T-cell (primary cell): ENCODE results near the gene ATP5F1E. TPM values are rescaled to one million over a fixed set of nuclear protein-coding genes. Genes with fewer than 3 reads are reported as not detected.

ENCODE experiments used
- ATAC-seq, 4 experiments: fragments of 200-7000 bp in 3 of 4; fragments of 150-1000 bp in 1 of 4; cut with Tn5 transposase; replicated peaks in 1 of 4; 1 replicate in 3 of 4; 2 replicates in 1 of 4; pipeline ENCODE4 v1.10.0; 2021; ENCODE audit warnings: moderate library complexity in 3 of 4, mild to moderate bottlenecking in 2 of 4, moderate number of reproducible peaks in 1 of 4
- CTCF ChIA-PET, 2 donors: fragments of 300-600 bp; sonication (Branson Sonifier 250); formaldehyde crosslinking; loops; one replicate each; lab custom pipeline; 2022; ENCODE audit warnings: antibody characterized with exemption in 2 of 2; lab: Charles Lee
- POLR2A ChIA-PET, 2 donors: fragments of 300-600 bp; sonication (Branson Sonifier 250); formaldehyde crosslinking; loops; one replicate each; lab custom pipeline; 2022; ENCODE audit warnings: antibody characterized with exemption in 2 of 2; lab: Charles Lee
- DNase-seq, 35 experiments: peaks; one replicate each; pipeline versions ENCODE4 v3.0.0 to v3.0.0-alpha.2; 2013 to 2023
- H3K27ac ChIP-seq: one replicate; pipeline ENCODE4 v1.5.1; 2013; ENCODE audit warnings: low read length
- H3K27me3 ChIP-seq, 2 experiments: replicated peaks in 1 of 2; 1 replicate in 1 of 2; 2 replicates in 1 of 2; pipeline versions ENCODE4 v1.6.1 to v1.7.0; 2013; ENCODE audit warnings: low read length in 1 of 2, mixed read lengths in 1 of 2; ENCODE audit not compliant: control insufficient read depth in 2 of 2, insufficient read depth in 2 of 2; ENCODE audit errors: extremely low read depth in 1 of 2
- H3K36me3 ChIP-seq, 2 donors: 1 replicate in 1 of 2; 2 replicates in 1 of 2; pipeline versions ENCODE4 v1.6.1 to v1.7.0; 2013; ENCODE audit warnings: low read length in 1 of 2; ENCODE audit not compliant: control insufficient read depth in 2 of 2, insufficient read depth in 1 of 2; ENCODE audit errors: extremely low read depth in 1 of 2
- H3K4me1 ChIP-seq, 2 experiments: 1 replicate in 1 of 2; 2 replicates in 1 of 2; pipeline versions ENCODE4 v1.6.1 to v1.7.0; 2013; ENCODE audit warnings: low read length in 2 of 2, mixed read lengths in 1 of 2; ENCODE audit not compliant: insufficient read depth in 2 of 2, control insufficient read depth in 1 of 2; ENCODE audit errors: extremely low read depth in 1 of 2
- H3K4me3 ChIP-seq, 2 donors: 1 replicate in 1 of 2; 2 replicates in 1 of 2; pipeline versions ENCODE4 v1.5.1 to v1.7.0; 2013; ENCODE audit warnings: mild to moderate bottlenecking in 2 of 2, low read length in 1 of 2, moderate library complexity in 1 of 2; ENCODE audit not compliant: control insufficient read depth in 1 of 2; ENCODE audit errors: extremely low read depth in 1 of 2
- H3K9me3 ChIP-seq: 2 replicates; pipeline ENCODE4 v1.7.0; 2013
- H3K27ac Mint-ChIP-seq, 2 donors: one replicate each; pipeline ENCODE4 v1.8.0; 2020 to 2021; ENCODE audit warnings: mild to moderate bottlenecking in 2 of 2, mixed read lengths in 2 of 2
- H3K27me3 Mint-ChIP-seq, 2 donors: one replicate each; pipeline ENCODE4 v1.8.0; 2021 to 2022; ENCODE audit warnings: mixed read lengths in 2 of 2
- H3K36me3 Mint-ChIP-seq: one replicate; pipeline ENCODE4 v1.8.0; 2021; ENCODE audit warnings: mixed read lengths
- H3K4me1 Mint-ChIP-seq, 3 donors: one replicate each; pipeline ENCODE4 v1.8.0; 2020 to 2022; ENCODE audit warnings: mixed read lengths in 3 of 3, mild to moderate bottlenecking in 1 of 3
- H3K4me3 Mint-ChIP-seq, 3 donors: one replicate each; pipeline ENCODE4 v1.8.0; 2020 to 2022; ENCODE audit warnings: mild to moderate bottlenecking in 3 of 3, mixed read lengths in 3 of 3, moderate library complexity in 3 of 3
- H3K9me3 Mint-ChIP-seq, 3 donors: one replicate each; pipeline ENCODE4 v1.8.0; 2020 to 2022; ENCODE audit warnings: mixed read lengths in 3 of 3
- WGBS: methylation state at CpG from one replicate; pipeline ENCODE4 v1.1.5; 2013; ENCODE audit warnings: missing lambda C conversion rate; ENCODE audit not compliant: insufficient coverage; 5-methylcytosine and 5-hydroxymethylcytosine counted together
- total RNA-seq, 35 experiments: library from RNA in 6 of 35; stranded (reverse) in 6 of 35; fragments of 120-200 nt in 1 of 35; gene quantifications; one replicate each; pipeline versions ENCODE4 v1.2.1 to v1.2.4 and lab custom pipeline; 2013 to 2026

The ATP5F1E gene
- total RNA-seq, 5 donors from 2014 or later (not counting 1 experiment from before 2014, with no cell fraction given) = 50.6 to 105 (median 62.4) TPM

- WGBS = 92% methylated on average over 10 of the region's 23 CpGs
- Histone ChIP-seq H3K27ac (no peak overlapping the region), H3K27me3 (no peaks in the 10 kb centered on the region), H3K36me3 (peaks cover 18 to 88% of the 10 kb centered on the region in 2 donors), H3K4me3 (no peak overlapping the region), H3K9me3 (no peaks in the 10 kb centered on the region), H3K4me1 (no peaks in the 10 kb centered on the region)
- DNase-seq (no peak), ATAC-seq (no peak)
- POLR2A ChIA-PET = interaction anchor here (0.6 to 0.7 kb wide), 3 partner anchors 17 to 340 kb away, joined by 3 to 6 read pairs (median 6); no protein-coding TSS in a partner anchor
- peak overlapping the region in 1 of 2 donors; percentile 77 for H3K27ac Mint-ChIP-seq
- CTCF ChIA-PET = interaction anchor here (0.6 to 0.8 kb wide), 2 partner anchors 9 to 57 kb away, joined by 3 read pairs; no protein-coding TSS in a partner anchor
- no peaks in the 10 kb centered on the region for H3K27me3 Mint-ChIP-seq
- H3K4me3 Mint-ChIP-seq = no peak overlapping the region
- no peaks in the 10 kb centered on the region for H3K9me3 Mint-ChIP-seq
- H3K4me1 Mint-ChIP-seq = peaks cover 0 to 3% (median 3%) of the 10 kb centered on the region in 3 donors
- peaks cover 64% of the 10 kb centered on the region for H3K36me3 Mint-ChIP-seq
Measured at GRCh38 chr20:58993332-58994248, 38.5 kb downstream of the ATP5F1E start.

- 100% methylated on average over 1 of the region's 3 CpGs for WGBS
- ATAC-seq = no peak
- no peak for DNase-seq
- H3K27me3 Mint-ChIP-seq = no peaks in the 10 kb centered on the region
- H3K27me3 ChIP-seq = no peaks in the 10 kb centered on the region
- H3K4me1 Mint-ChIP-seq = peaks cover 0 to 3% (median 3%) of the 10 kb centered on the region in 3 donors
- H3K4me1 ChIP-seq = no peaks in the 10 kb centered on the region
- H3K27ac ChIP-seq = no peak overlapping the region
- no peak overlapping the region for H3K4me3 Mint-ChIP-seq
- POLR2A ChIA-PET = interaction anchor here (0.6 to 0.7 kb wide), 2 partner anchors 16 to 339 kb away, joined by 3 to 6 read pairs; no protein-coding TSS in a partner anchor
- H3K36me3 Mint-ChIP-seq = peaks cover 68% of the 10 kb centered on the region
- CTCF ChIA-PET = interaction anchor here in 1 of 2 donors (0.6 kb wide), 1 partner anchor 57 kb away, joined by 3 read pairs; no protein-coding TSS in a partner anchor
- peaks cover 18 to 95% of the 10 kb centered on the region in 2 donors for H3K36me3 ChIP-seq
- no peak overlapping the region for H3K4me3 ChIP-seq
- no peaks in the 10 kb centered on the region for H3K9me3 Mint-ChIP-seq
- H3K9me3 ChIP-seq = no peaks in the 10 kb centered on the region
- H3K27ac Mint-ChIP-seq = no peak overlapping the region
Measured at GRCh38 chr20:58992911-58993310, 39.2 kb downstream of the ATP5F1E start.

- Mint-ChIP-seq H3K4me1 (peaks cover 0 to 5% (median 4%) of the 10 kb centered on the region in 3 donors), H3K36me3 (peaks cover 71% of the 10 kb centered on the region), H3K9me3 (no peaks in the 10 kb centered on the region), H3K4me3 (no peak overlapping the region), H3K27ac (no peak overlapping the region), H3K27me3 (no peaks in the 10 kb centered on the region)
- DNase-seq (no peak), ATAC-seq (no peak)
- CTCF ChIA-PET = interaction anchor here in 1 of 2 donors (0.5 kb wide), 1 partner anchor 53 kb away, joined by 5 read pairs; no protein-coding TSS in a partner anchor
- no peak overlapping the region for H3K4me3 ChIP-seq
- POLR2A ChIA-PET = no interaction called here
- no peaks in the 10 kb centered on the region for H3K27me3 ChIP-seq
- 99% methylated on average over 7 of the region's 9 CpGs for WGBS
- no peak overlapping the region for H3K27ac ChIP-seq
- peaks cover 13 to 95% of the 10 kb centered on the region in 2 donors for H3K36me3 ChIP-seq
- H3K4me1 ChIP-seq = no peaks in the 10 kb centered on the region
- H3K9me3 ChIP-seq = no peaks in the 10 kb centered on the region
Measured at GRCh38 chr20:58991715-58992114, 40.4 kb downstream of the ATP5F1E start.

- no peak overlapping the region for H3K4me3 Mint-ChIP-seq
- peaks cover under 1 to 10% (median 8%) of the 10 kb centered on the region in 3 donors for H3K4me1 Mint-ChIP-seq
- Histone ChIP-seq H3K27me3 (no peaks in the 10 kb centered on the region), H3K4me3 (no peak overlapping the region), H3K9me3 (no peaks in the 10 kb centered on the region), H3K4me1 (peaks cover 0 to 2% of the 10 kb centered on the region in 2 experiments), H3K36me3 (peaks cover 13 to 95% of the 10 kb centered on the region in 2 donors), H3K27ac (no peak overlapping the region)
- no peaks in the 10 kb centered on the region for H3K27me3 Mint-ChIP-seq
- WGBS = 89% methylated on average over 4 of the region's 14 CpGs
- DNase-seq (no peak), ATAC-seq (no peak)
- H3K27ac Mint-ChIP-seq = peak overlapping the region in 1 of 2 donors; percentile 49
- ChIA-PET POLR2A (no interaction called here), CTCF (interaction anchor here in 1 of 2 donors (0.5 to 0.6 kb wide), 2 partner anchors 52 to 615 kb away, joined by 3 to 5 read pairs; no protein-coding TSS in a partner anchor)
- peaks cover 68% of the 10 kb centered on the region for H3K36me3 Mint-ChIP-seq
- H3K9me3 Mint-ChIP-seq = no peaks in the 10 kb centered on the region
Measured at GRCh38 chr20:58990651-58991445, 41.3 kb downstream of the ATP5F1E start.

- CTCF ChIA-PET = interaction anchor here in 1 of 2 donors (0.6 kb wide), 1 partner anchor 151 kb away, joined by 7 read pairs; no protein-coding TSS in a partner anchor
- DNase-seq (no peak), ATAC-seq (no peak)
- H3K27ac ChIP-seq = no peak overlapping the region
- 100% methylated on average over 4 of the region's 10 CpGs for WGBS
- H3K9me3 Mint-ChIP-seq = no peaks in the 10 kb centered on the region
- peaks cover 64% of the 10 kb centered on the region for H3K36me3 Mint-ChIP-seq
- H3K9me3 ChIP-seq = no peaks in the 10 kb centered on the region
- H3K4me3 Mint-ChIP-seq = no peak overlapping the region
- H3K4me1 ChIP-seq = peaks cover under 1 to 9% of the 10 kb centered on the region in 2 experiments
- H3K4me1 Mint-ChIP-seq = peaks cover 17 to 25% (median 21%) of the 10 kb centered on the region in 3 donors
- no peak overlapping the region for H3K4me3 ChIP-seq
- peaks cover 8 to 86% of the 10 kb centered on the region in 2 donors for H3K36me3 ChIP-seq
- H3K27me3 Mint-ChIP-seq = no peaks in the 10 kb centered on the region
- H3K27me3 ChIP-seq = no peaks in the 10 kb centered on the region
- POLR2A ChIA-PET = no interaction called here
- no peak overlapping the region for H3K27ac Mint-ChIP-seq
Measured at GRCh38 chr20:58989196-58989595, 42.9 kb downstream of the ATP5F1E start.

- ChIA-PET CTCF (no interaction called here), POLR2A (no interaction called here)
- no peak overlapping the region for H3K27ac ChIP-seq
- peaks cover 3 to 16% of the 10 kb centered on the region in 2 experiments for H3K4me1 ChIP-seq
- Mint-ChIP-seq H3K4me1 (peaks cover 23 to 29% (median 28%) of the 10 kb centered on the region in 3 donors), H3K27me3 (no peaks in the 10 kb centered on the region), H3K9me3 (no peaks in the 10 kb centered on the region), H3K36me3 (peaks cover 59% of the 10 kb centered on the region), H3K4me3 (no peak overlapping the region), H3K27ac (no peak overlapping the region)
- H3K4me3 ChIP-seq = no peak overlapping the region
- no peak for ATAC-seq
- H3K9me3 ChIP-seq = no peaks in the 10 kb centered on the region
- peaks cover 8 to 82% of the 10 kb centered on the region in 2 donors for H3K36me3 ChIP-seq
- DNase-seq = no peak
- 97% methylated on average over 4 of the region's 6 CpGs for WGBS
- no peaks in the 10 kb centered on the region for H3K27me3 ChIP-seq
Measured at GRCh38 chr20:58988565-58988882, 43.6 kb downstream of the ATP5F1E start.
